ENCODE data around the gene DGCR8. TPM values are rescaled to one million over a fixed set of nuclear protein-coding genes. Genes with fewer than 3 reads are reported as not detected.

DGCR8 gene
- total RNA-seq, 1 experiment from 2014 or later = 27.9 TPM

- DNase-seq (ENCODE audit: low read depth) = no peak
Measured at GRCh38 chr22:20052309-20053259, 27.5 kb upstream of the DGCR8 start.

DNA sequence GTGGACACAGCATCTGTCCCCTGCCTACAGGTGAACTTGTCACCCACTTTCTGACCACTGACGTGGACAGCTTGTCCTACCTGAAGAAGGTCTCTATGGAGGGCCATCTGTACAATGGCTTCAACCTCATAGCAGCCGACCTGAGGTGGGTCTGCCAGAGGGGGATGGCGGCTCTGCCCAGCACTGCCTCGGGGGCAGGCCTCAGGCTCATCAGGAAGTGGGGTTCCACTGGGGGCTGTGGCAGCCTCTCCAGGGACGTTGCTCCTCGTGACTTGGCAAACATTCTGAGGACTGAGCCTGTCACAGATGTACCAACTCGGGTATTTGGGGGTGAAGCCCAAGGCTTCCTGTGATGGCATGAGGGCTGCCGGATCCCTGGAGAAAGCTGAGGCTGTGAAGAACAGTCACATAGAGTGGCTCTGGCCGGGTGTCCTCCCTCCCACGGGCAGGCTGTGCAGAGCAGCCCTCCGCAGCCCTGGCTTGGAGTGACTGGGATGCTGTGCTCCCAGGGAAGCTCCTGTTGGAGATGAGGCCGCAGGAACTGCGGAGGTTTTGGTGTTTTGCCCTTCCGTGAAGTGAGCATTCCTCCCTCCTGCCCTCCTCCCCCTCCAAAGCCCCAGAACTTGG is 26.5 kb upstream of the DGCR8 start:
- DNase-seq (ENCODE audit: low read depth) = no peak

DNA sequence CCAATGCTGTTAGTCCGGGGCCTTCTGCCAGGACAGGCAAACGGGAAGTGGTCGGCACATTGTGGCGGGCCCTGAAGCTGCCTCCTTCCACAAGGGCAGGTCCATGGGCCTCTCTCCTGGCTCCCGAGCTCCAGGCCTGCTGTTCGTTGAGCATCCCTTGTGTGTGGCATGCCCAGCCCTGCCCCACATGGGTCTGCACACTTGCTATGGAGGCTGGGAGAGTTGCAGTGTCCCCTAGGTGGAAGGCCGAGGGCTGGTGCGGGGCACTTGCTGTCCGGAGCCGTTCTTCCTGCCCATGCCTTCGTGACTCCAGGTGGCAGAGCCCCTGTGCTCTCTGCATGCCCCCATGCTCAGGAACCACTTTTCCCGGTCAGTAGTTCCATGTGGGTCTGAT is 26.0 kb upstream of the DGCR8 start:
- DNase-seq (ENCODE audit: low read depth) = no peak

DNA sequence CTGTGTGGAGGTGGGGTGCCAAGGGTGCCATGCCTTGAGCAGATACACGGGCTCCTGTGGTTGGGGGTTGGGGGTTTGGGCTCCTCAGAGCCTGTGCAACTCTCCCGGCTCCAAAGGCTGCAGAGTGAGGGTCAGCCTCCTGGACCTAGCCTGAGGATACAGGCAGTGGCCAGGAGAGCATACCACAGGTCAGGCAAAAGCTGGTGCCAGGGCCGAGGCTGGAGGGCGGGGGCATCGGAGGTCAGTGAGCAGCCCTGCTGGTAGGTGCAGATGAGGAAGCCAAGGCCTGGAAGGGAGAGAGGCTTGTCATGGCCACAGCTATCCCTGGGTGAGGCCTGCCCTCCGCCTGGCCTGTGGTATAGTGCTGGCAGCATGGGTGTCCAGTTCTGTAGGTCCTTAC is 25.6 kb upstream of the DGCR8 start:
- no peak for DNase-seq (ENCODE audit: low read depth)

GRCh38 chr22:20055144-20055543 is 24.9 kb upstream of the DGCR8 start:
- no peak for DNase-seq (ENCODE audit: low read depth)

- DNase-seq (ENCODE audit: low read depth) = no peak
Measured at GRCh38 chr22:20055654-20056053, 24.4 kb upstream of the DGCR8 start.

DNA sequence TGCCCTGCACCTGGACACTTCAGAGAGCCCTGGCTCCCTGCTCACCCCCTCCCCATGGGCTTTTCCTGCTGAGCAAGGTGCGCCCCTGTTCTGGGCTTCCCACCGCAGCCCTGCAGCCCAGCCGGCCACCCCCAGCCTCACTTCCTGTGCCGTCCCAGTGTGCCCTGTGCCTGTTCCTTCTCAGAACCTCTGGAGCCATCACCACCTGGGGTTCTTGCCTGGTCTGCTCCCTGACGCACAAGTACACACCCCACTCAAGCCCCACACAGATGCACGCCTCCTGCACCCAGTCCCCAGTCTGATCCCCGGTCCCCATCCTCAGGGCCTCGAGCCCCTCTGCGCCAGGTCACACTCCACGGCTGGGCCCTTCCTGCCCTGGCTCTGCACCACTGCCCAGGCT is 23.9 kb upstream of the DGCR8 start:
- no peak for DNase-seq (ENCODE audit: low read depth)

- no peak for DNase-seq (ENCODE audit: low read depth)
Measured at GRCh38 chr22:20056696-20057386, 23.2 kb upstream of the DGCR8 start.

- no peak for DNase-seq (ENCODE audit: low read depth)
Measured at GRCh38 chr22:20057596-20058268, 22.3 kb upstream of the DGCR8 start.

- DNase-seq (ENCODE audit: low read depth) = no peak
Measured at GRCh38 chr22:20058989-20059770, 20.9 kb upstream of the DGCR8 start.

DNA sequence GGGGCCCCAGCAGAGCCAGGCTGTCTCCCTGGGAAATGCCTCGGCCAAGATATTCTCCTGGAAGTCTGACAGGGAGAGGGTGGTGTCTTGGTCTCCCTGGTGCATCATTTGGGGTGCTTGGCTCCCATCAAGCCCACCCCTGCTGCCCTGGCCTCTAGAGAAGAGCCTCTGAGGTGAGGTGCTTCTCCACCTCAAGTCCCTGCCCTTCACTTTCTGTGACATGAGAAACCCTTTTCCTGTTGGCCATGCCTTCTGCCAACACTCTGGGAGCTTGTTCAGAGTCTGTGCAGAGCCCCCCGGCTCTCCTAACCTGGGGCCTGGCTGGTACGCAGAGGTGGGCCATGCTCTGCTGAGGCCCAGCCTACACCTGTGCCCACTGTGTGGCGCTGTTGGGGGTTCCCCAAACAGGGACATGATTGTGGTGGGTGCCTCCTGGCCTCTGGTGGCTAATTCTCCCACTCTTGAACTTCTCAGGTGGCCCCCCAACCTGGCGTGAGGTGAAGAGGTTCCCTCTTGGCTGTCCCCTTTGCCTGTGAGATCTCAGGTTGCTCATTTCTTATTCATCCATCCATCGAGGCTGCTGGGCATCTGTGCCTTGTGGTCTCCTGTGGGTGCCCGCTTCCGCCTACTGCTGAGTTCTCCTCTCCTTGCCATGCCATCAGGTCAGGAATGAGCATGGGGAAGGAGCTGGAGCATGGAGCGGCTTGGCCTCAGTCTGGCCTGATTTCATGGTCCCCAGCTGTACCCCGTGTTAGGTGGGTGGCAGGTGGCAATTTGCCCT is 19.2 kb upstream of the DGCR8 start:
- no peak for DNase-seq (ENCODE audit: low read depth)

DNA sequence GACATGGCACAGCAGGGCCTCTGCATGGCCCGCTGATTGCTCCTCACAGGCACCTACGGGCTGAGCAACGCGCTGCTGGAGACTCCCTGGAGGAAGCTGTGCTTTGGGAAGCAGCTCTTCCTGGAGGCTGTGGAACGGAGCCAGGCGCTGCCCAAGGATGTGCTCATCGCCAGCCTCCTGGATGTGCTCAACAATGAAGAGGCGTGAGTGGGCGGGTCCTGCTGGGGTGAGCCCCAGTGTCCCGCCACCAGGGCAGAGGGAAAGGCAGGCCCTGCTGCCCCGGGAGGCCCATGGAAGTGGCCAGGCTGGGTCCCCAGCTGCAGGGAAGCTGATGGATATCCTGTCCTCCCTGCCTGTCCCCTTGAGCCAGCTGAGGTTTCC is 18.6 kb upstream of the DGCR8 start:
- peak; percentile 67 for DNase-seq (ENCODE audit: low read depth)

- DNase-seq (ENCODE audit: low read depth) = no peak
Measured at GRCh38 chr22:20062043-20062765, 17.8 kb upstream of the DGCR8 start.

GRCh38 chr22:20062766-20063083 is 17.3 kb upstream of the DGCR8 start:
- DNase-seq (ENCODE audit: low read depth) = peak; percentile 79

GRCh38 chr22:20063271-20064139 is 16.5 kb upstream of the DGCR8 start:
- no peak for DNase-seq (ENCODE audit: low read depth)

DNA sequence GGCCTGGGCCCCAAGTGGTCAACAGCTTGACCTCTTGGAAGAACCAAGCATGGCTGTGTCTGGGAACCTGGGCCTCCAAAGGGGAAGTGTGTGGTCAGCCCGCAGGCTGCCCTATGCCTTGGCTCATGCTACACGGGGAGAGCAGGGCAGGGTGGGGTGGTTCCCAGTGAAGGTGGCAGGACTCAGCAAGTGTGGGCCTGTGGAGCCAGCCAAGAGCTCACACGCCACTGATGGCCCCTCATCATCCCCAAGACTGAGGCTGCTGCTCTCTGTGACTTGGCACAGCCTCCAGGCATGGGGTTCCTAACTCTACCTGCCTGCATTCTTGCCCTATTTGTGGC is 15.9 kb upstream of the DGCR8 start:
- DNase-seq (ENCODE audit: low read depth) = no peak

GRCh38 chr22:20064545-20065262 is 15.3 kb upstream of the DGCR8 start:
- no peak for DNase-seq (ENCODE audit: low read depth)

GRCh38 chr22:20065896-20066616 is 14.0 kb upstream of the DGCR8 start:
- no peak for DNase-seq (ENCODE audit: low read depth)

Data from Daoy (cell line).